LNCaP clone FGC (cell line): ENCODE results near the gene IVNS1ABP.

Experiments
- DNase-seq: peaks from one replicate; pipeline ENCODE4 v3.0.0-alpha.2; 2011; ENCODE audit warnings: low read depth
- H3K4me3 ChIP-seq: 2 replicates; pipeline ENCODE4 v1.5.1; 2011; ENCODE audit warnings: mild to moderate bottlenecking, low read depth, low read length, control low read depth
- TF ChIP-seq, protein P1 (sequence below): IDR thresholded peaks from 2 replicates; pipeline ENCODE4 v1.5.1; 2012; ENCODE audit warnings: mild to moderate bottlenecking; ENCODE audit not compliant: control insufficient read depth, insufficient read depth; ENCODE audit errors: extremely low read depth

IVNS1ABP gene

DNA sequence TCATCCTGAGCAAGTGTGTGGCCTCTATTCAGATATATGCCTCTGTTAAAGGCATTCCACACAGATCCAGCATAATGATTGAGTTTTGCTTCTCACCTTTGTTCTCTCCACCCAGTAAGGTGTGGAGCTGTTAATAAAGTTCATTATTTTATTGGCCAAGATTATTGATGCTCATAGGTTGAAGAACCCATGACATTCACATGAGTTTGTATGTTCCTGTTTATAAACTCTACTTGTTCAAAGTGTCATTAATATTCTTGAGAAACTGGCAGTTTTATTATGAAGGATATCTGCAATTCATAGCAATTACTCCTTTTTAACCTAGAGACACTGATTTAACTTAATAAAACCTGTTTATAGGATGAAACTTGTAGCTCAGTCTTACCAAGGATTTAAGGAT, 22.0 kb downstream of the IVNS1ABP start:
- DNase-seq, result no peak
- H3K4me3 ChIP-seq, result no peak overlapping the region
- TF ChIP-seq, protein P1, sequence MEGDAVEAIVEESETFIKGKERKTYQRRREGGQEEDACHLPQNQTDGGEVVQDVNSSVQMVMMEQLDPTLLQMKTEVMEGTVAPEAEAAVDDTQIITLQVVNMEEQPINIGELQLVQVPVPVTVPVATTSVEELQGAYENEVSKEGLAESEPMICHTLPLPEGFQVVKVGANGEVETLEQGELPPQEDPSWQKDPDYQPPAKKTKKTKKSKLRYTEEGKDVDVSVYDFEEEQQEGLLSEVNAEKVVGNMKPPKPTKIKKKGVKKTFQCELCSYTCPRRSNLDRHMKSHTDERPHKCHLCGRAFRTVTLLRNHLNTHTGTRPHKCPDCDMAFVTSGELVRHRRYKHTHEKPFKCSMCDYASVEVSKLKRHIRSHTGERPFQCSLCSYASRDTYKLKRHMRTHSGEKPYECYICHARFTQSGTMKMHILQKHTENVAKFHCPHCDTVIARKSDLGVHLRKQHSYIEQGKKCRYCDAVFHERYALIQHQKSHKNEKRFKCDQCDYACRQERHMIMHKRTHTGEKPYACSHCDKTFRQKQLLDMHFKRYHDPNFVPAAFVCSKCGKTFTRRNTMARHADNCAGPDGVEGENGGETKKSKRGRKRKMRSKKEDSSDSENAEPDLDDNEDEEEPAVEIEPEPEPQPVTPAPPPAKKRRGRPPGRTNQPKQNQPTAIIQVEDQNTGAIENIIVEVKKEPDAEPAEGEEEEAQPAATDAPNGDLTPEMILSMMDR, result no peak

DNA sequence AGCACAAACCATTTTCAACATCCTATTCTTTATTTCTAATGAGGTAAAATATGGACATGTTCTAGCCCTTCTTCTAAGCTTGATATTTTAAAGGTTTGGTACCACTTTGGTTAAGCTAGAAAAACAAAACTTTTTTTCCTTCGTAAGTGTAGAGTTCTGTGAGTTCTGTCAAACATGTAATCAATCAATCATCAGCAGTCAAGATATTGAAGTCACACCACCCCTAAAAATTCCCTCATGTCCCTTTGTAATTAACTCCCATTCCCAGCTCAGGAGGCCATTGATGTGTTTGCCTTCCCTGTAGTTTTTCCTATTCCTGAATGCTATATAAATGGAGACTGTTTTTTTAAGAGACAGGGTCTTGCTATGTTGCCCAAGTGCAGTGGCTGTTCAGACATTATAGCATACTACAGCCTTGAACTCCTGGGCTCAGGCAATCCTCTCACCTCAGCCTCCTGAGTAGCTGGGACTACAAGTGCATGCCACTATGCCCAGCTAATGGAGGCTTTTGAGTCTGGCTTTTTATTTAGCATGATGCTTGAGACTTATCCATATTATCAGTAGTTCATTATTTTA, 23.0 kb downstream of the IVNS1ABP start:
- TF ChIP-seq, protein P1, result no peak
- H3K4me3 ChIP-seq, result no peak overlapping the region
- no peak for DNase-seq

DNA sequence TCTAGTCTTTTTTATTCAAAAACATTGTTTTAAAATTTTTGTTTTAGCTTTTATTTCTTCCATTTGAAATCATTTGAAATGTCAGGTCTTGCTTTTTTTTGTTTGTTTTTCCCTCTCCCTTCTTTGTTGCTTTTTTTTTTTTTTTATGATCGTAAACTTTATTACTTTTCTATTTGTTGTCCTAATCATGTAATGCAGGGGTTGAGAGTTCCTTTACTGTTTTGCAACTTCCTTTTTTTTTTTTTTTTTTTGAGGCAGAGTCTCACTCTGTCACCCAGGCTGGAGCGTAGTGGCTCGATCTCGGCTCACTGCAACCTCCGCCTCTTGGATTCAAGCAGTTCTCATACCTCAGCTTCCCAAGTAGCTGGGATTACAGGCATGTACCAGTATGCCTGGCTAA, 24.8 kb downstream of the IVNS1ABP start:
- no peak for DNase-seq
- H3K4me3 ChIP-seq, result no peak overlapping the region
- TF ChIP-seq, protein P1, result no peak

DNA sequence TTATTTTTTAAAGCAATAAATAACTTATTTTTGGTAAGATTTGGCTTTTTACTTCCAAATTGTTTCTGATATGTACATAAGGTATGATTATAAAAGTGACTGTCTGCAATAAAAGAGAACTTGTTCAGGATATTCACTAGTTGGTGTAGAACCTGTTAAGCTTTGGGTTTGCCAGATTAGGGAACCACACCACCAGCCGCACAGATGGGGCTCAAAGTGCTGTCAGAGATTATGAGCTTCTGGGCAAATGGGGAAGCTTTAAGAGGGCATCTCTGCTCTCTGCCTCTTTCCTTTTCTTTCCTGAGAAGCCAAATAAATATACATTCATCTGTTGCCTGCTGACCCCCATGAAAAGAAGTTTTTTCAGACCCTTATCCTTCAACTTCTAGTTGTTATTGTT, 25.4 kb downstream of the IVNS1ABP start:
- no peak overlapping the region for H3K4me3 ChIP-seq
- DNase-seq, result no peak
- TF ChIP-seq, protein P1, result no peak

DNA sequence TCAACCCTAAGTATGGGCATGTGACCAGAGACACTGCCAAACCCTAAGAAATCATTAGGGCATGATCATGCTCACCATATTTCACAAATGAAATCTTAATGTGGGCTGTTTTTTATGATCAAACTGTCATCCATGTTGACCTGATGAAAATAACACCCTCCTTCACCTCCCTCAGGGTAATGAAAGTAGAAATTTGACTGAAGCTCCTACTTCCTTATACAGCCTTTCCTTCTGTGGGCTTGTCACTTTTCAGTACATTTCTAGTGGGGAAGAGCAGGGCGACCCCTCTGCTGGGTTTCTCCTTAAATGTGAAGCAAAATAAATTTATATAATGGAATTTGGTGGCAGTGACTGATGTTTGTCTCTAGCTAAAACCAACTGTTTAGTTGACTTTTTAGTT, 25.9 kb downstream of the IVNS1ABP start:
- no peak for DNase-seq
- TF ChIP-seq, protein P1, result no peak
- H3K4me3 ChIP-seq, result no peak overlapping the region

DNA sequence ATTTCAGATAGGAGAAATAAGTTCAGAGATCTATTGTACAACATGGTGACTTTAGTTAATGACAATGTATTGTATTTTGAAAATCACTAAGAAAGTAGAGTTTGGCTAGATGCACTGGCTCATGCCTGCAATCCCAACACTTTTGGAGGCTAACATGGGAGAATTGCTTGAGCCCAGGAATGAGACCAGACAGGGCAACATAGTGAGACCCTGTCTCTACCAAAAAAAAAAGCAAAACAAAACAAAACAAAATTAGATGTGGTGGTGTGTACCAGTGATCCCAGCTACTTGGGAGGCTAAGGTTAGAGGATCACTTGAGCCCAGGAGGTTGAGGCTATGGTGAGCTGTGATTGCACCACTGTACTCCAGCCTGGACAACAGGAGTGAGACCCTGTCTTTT, 27.2 kb downstream of the IVNS1ABP start:
- H3K4me3 ChIP-seq, result no peak overlapping the region
- DNase-seq, result no peak
- TF ChIP-seq, protein P1, result no peak

DNA sequence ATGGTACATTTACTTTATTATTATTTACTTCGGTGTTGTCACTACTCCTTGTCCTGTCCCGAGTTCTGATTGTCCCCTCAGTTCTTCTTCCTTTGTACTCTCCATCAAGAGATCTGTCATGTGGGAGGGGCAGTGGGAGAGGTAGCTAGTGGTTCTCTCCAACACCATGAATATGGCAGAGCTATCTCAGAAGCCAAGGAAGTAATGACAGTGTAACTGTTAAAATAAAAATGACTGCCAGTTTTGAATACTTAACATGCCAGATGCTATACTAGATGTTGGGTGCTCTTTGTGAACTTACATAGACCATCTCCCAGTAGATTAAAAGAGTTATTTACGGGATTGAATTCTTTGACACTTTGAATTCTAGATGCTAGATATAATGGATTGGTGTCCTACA, 28.6 kb downstream of the IVNS1ABP start:
- TF ChIP-seq, protein P1, result no peak
- H3K4me3 ChIP-seq, result no peak overlapping the region
- DNase-seq, result no peak
